Measurements from ENCODE around the gene ZNHIT2. TPM values are rescaled to one million over a fixed set of nuclear protein-coding genes. Genes with fewer than 3 reads are reported as not detected.
A peak's percentile ranks its signal among the peaks of the same experiment; 100 is the strongest.

ZNHIT2 gene
- total and polyA plus RNA-seq, 2 of the 13 experiments (the other 11 are each of a cell fraction or from before 2014, with no cell fraction given): 1.1 to 6.5 TPM

DNA sequence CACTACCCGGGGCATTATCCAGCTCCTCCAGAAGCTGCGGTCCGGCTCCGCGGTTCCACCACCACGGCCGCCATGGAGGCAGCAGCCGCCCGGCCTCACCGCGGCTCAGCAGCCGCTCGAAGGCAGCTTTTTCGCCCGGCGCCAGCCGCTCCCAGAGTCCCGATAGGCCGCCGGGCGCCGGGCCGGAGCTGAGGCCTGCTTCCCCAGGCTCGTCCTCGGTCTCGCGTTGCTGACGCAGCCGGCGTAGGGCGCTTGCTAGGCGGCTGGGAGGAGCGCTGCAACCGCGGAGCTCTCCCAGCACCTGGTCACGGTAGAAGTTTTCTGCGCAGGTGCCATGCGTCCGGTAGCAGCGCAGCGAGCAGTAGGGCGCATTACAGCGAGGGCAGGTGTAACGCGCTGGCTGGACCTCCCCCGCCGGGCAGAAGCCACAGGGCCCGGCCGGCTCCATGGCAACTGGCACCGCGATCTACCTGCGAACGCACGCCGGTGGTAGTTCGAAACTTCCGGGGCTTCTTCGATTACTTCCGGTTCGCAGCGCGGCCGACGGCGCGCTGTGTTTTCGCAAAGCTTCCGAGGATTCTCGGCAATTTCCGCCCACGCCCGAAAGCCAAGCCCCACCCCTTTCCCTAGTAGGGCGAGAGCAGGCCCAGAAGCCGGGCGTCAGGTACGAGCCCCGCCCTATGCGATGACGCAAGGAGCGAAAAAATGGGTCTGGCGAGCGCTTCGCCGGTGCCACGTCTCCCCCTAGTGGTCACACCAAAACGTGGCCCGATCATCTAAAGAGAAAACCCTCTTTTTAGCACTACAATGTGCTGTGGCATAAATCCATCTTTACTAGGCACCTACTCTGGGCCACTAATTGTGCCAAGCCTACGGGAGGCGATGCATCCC lies at the start of gene ZNHIT2 (continued):
- TF ChIP-seq, protein P1, sequence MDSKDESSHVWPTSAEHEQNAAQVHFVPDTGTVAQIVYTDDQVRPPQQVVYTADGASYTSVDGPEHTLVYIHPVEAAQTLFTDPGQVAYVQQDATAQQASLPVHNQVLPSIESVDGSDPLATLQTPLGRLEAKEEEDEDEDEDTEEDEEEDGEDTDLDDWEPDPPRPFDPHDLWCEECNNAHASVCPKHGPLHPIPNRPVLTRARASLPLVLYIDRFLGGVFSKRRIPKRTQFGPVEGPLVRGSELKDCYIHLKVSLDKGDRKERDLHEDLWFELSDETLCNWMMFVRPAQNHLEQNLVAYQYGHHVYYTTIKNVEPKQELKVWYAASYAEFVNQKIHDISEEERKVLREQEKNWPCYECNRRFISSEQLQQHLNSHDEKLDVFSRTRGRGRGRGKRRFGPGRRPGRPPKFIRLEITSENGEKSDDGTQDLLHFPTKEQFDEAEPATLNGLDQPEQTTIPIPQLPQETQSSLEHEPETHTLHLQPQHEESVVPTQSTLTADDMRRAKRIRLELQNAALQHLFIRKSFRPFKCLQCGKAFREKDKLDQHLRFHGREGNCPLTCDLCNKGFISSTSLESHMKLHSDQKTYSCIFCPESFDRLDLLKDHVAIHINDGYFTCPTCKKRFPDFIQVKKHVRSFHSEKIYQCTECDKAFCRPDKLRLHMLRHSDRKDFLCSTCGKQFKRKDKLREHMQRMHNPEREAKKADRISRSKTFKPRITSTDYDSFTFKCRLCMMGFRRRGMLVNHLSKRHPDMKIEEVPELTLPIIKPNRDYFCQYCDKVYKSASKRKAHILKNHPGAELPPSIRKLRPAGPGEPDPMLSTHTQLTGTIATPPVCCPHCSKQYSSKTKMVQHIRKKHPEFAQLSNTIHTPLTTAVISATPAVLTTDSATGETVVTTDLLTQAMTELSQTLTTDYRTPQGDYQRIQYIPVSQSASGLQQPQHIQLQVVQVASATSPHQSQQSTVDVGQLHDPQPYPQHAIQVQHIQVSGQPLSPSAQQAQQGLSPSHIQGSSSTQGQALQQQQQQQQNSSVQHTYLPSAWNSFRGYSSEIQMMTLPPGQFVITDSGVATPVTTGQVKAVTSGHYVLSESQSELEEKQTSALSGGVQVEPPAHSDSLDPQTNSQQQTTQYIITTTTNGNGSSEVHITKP (CRISPR knock-in tag; IDR thresholded peaks at IDR 0.05; ENCODE audit: low read depth): peak; percentile 78
- TF ChIP-seq GABPB1 (CRISPR knock-in tag; IDR thresholded peaks at IDR 0.05): peak; percentile 99
- TF ChIP-seq, protein P2, sequence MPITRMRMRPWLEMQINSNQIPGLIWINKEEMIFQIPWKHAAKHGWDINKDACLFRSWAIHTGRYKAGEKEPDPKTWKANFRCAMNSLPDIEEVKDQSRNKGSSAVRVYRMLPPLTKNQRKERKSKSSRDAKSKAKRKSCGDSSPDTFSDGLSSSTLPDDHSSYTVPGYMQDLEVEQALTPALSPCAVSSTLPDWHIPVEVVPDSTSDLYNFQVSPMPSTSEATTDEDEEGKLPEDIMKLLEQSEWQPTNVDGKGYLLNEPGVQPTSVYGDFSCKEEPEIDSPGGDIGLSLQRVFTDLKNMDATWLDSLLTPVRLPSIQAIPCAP (CRISPR knock-in tag; IDR thresholded peaks at IDR 0.05; ENCODE audit: low read depth): no peak
- TF ChIP-seq CBX2 (IDR thresholded peaks at IDR 0.05; ENCODE audit: low read depth, low read length): no peak
- TF ChIP-seq CBX2 (CRISPR knock-in tag; IDR thresholded peaks at IDR 0.05; ENCODE audit: low read depth): no peak
- TF ChIP-seq, protein P3, sequence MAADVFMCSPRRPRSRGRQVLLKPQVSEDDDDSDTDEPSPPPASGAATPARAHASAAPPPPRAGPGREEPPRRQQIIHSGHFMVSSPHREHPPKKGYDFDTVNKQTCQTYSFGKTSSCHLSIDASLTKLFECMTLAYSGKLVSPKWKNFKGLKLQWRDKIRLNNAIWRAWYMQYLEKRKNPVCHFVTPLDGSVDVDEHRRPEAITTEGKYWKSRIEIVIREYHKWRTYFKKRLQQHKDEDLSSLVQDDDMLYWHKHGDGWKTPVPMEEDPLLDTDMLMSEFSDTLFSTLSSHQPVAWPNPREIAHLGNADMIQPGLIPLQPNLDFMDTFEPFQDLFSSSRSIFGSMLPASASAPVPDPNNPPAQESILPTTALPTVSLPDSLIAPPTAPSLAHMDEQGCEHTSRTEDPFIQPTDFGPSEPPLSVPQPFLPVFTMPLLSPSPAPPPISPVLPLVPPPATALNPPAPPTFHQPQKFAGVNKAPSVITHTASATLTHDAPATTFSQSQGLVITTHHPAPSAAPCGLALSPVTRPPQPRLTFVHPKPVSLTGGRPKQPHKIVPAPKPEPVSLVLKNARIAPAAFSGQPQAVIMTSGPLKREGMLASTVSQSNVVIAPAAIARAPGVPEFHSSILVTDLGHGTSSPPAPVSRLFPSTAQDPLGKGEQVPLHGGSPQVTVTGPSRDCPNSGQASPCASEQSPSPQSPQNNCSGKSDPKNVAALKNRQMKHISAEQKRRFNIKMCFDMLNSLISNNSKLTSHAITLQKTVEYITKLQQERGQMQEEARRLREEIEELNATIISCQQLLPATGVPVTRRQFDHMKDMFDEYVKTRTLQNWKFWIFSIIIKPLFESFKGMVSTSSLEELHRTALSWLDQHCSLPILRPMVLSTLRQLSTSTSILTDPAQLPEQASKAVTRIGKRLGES (CRISPR knock-in tag; IDR thresholded peaks at IDR 0.05; ENCODE audit: borderline replicate concordance): no peak
- TF ChIP-seq, protein P4, sequence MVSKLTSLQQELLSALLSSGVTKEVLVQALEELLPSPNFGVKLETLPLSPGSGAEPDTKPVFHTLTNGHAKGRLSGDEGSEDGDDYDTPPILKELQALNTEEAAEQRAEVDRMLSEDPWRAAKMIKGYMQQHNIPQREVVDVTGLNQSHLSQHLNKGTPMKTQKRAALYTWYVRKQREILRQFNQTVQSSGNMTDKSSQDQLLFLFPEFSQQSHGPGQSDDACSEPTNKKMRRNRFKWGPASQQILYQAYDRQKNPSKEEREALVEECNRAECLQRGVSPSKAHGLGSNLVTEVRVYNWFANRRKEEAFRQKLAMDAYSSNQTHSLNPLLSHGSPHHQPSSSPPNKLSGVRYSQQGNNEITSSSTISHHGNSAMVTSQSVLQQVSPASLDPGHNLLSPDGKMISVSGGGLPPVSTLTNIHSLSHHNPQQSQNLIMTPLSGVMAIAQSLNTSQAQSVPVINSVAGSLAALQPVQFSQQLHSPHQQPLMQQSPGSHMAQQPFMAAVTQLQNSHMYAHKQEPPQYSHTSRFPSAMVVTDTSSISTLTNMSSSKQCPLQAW (CRISPR knock-in tag; IDR thresholded peaks at IDR 0.05): peak; percentile 78
- TF ChIP-seq ZNF317 (CRISPR knock-in tag; IDR thresholded peaks at IDR 0.05): peak; percentile 33; the same call in 1 of the 2 replicates
- TF ChIP-seq, protein P5, sequence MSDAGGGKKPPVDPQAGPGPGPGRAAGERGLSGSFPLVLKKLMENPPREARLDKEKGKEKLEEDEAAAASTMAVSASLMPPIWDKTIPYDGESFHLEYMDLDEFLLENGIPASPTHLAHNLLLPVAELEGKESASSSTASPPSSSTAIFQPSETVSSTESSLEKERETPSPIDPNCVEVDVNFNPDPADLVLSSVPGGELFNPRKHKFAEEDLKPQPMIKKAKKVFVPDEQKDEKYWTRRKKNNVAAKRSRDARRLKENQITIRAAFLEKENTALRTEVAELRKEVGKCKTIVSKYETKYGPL (CRISPR knock-in tag; IDR thresholded peaks at IDR 0.05): no peak
- TF ChIP-seq MTF2 (CRISPR knock-in tag; IDR thresholded peaks at IDR 0.05; ENCODE audit: borderline replicate concordance): 0 out of 2 replicates have a peak, but pooled peaks have one; percentile 43
- TF ChIP-seq, protein P6, sequence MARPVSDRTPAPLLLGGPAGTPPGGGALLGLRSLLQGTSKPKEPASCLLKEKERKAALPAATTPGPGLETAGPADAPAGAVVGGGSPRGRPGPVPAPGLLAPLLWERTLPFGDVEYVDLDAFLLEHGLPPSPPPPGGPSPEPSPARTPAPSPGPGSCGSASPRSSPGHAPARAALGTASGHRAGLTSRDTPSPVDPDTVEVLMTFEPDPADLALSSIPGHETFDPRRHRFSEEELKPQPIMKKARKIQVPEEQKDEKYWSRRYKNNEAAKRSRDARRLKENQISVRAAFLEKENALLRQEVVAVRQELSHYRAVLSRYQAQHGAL (CRISPR knock-in tag; IDR thresholded peaks at IDR 0.05; ENCODE audit: not compliant biosample characterization): no peak
- TF ChIP-seq ZNF7 (CRISPR knock-in tag; IDR thresholded peaks at IDR 0.05): no peak
- 0 out of 2 replicates have a peak, but pooled peaks have one; percentile 12 for TF ChIP-seq ZNF281 (CRISPR knock-in tag; IDR thresholded peaks at IDR 0.05; ENCODE audit: borderline replicate concordance)
